Measurements from ENCODE around the gene MMADHC.

- TF ChIP-seq POLR2A (conservative IDR thresholded peaks at IDR 0.05), result no peak
- no peak for TF ChIP-seq MYC (IDR thresholded peaks at IDR 0.05; ENCODE audit: low read depth, low read length)
- TF ChIP-seq MYC (CRISPR knock-in tag; IDR thresholded peaks at IDR 0.05; ENCODE audit: borderline replicate concordance, low read depth), result no peak
- TF ChIP-seq NR1H2 (CRISPR knock-in tag; IDR thresholded peaks at IDR 0.05), result no peak
- no peak for TF ChIP-seq SMC3 (conservative IDR thresholded peaks at IDR 0.05; ENCODE audit: insufficient read depth, low read depth, low read length)
- TF ChIP-seq STAG1 (CRISPR knock-in tag; IDR thresholded peaks at IDR 0.05; ENCODE audit: borderline replicate concordance), result no peak
- TF ChIP-seq SMAD4 (CRISPR knock-in tag; conservative IDR thresholded peaks at IDR 0.05), result no peak
- TF ChIP-seq CREBBP (IDR thresholded peaks at IDR 0.05; ENCODE audit: low read depth, low read length), result no peak
- no peak for TF ChIP-seq RFX5 (IDR thresholded peaks at IDR 0.05; ENCODE audit: low read depth, low read length)
These were observed 29.9 kb upstream of the MMADHC start for GRCh38 chr2:149617476-149617875.

Data from K562 (cell line).